ENCODE measurements around the gene CDX1. TPM values are rescaled to one million over a fixed set of nuclear protein-coding genes. Genes with fewer than 3 reads are reported as not detected.

CDX1 gene
- total RNA-seq, 4 donors from 2014 or later = not detected

- TF ChIP-seq CTCF (IDR thresholded peaks at IDR 0.05; ENCODE audit: low read depth) = no peak
Measured at GRCh38 chr5:150209099-150209635, 42.6 kb downstream of the CDX1 start.

- TF ChIP-seq CTCF (IDR thresholded peaks at IDR 0.05; ENCODE audit: low read depth) = no peak
Measured at GRCh38 chr5:150210644-150211043, 44.1 kb downstream of the CDX1 start.

GRCh38 chr5:150211156-150212030 is 44.8 kb downstream of the CDX1 start:
- no peak for TF ChIP-seq CTCF (IDR thresholded peaks at IDR 0.05; ENCODE audit: low read depth)

GRCh38 chr5:150213530-150213929 is 47.0 kb downstream of the CDX1 start:
- no peak for TF ChIP-seq CTCF (IDR thresholded peaks at IDR 0.05; ENCODE audit: low read depth)

- TF ChIP-seq CTCF (IDR thresholded peaks at IDR 0.05; ENCODE audit: low read depth) = no peak
Measured at GRCh38 chr5:150214289-150214688, 47.7 kb downstream of the CDX1 start.

GRCh38 chr5:150215979-150216944 is 49.7 kb downstream of the CDX1 start:
- no peak for TF ChIP-seq CTCF (IDR thresholded peaks at IDR 0.05; ENCODE audit: low read depth)
